ENCODE data around the gene WNT9A. TPM values are rescaled to one million over a fixed set of nuclear protein-coding genes. Genes with fewer than 3 reads are reported as not detected.
"Not testable (repeated sequence)": the region's sequence is repeated elsewhere in the genome, so short reads cannot be mapped to it uniquely, and the experiment has no call there.

WNT9A gene
- total RNA-seq, 2 donors from 2014 or later, result 1.4 to 2.0 TPM

- Histone ChIP-seq H3K27ac (no peak overlapping the region), H3K36me3 (no peaks in the 10 kb centered on the region), H3K27me3 (replicated peaks; ENCODE audit: insufficient read depth) (no peaks in the 10 kb centered on the region), H3K9me3 (no peaks in the 10 kb centered on the region), H3K4me1 (replicated peaks) (no peaks in the 10 kb centered on the region), H3K4me3 (no peak overlapping the region)
- DNase-seq (ENCODE audit: low spot score), result no peak
- WGBS, result 75% methylated on average over 17 of the region's 17 CpGs
- TF ChIP-seq POLR2A (IDR thresholded peaks at IDR 0.05) (no peak), POLR2AphosphoS5 (IDR thresholded peaks at IDR 0.05) (no peak), CTCF (IDR thresholded peaks at IDR 0.05) (no peak)
- intact Hi-C loops (cut with DNase I), result no loop called here
These were observed 33.7 kb downstream of the WNT9A start for GRCh38 chr1:227913764-227914721.

- DNase-seq (ENCODE audit: low spot score), result no peak
- H3K27me3 ChIP-seq (replicated peaks; ENCODE audit: insufficient read depth), result no peaks in the 10 kb centered on the region
- H3K4me3 ChIP-seq, result no peak overlapping the region
- intact Hi-C loops (cut with DNase I), result no loop called here
- H3K4me1 ChIP-seq (replicated peaks), result no peaks in the 10 kb centered on the region
- TF ChIP-seq POLR2AphosphoS5 (IDR thresholded peaks at IDR 0.05) (no peak), CTCF (IDR thresholded peaks at IDR 0.05) (no peak), POLR2A (IDR thresholded peaks at IDR 0.05) (no peak)
- H3K27ac ChIP-seq, result no peak overlapping the region
- WGBS, result 52% methylated on average over 5 of the region's 5 CpGs
- no peaks in the 10 kb centered on the region for H3K9me3 ChIP-seq
- no peaks in the 10 kb centered on the region for H3K36me3 ChIP-seq
These were observed 34.4 kb downstream of the WNT9A start for GRCh38 chr1:227913396-227913763.

GRCh38 chr1:227912866-227913265 is 34.9 kb downstream of the WNT9A start:
- 62% methylated on average over 14 of the region's 14 CpGs for WGBS
- no peaks in the 10 kb centered on the region for H3K27me3 ChIP-seq (replicated peaks; ENCODE audit: insufficient read depth)
- no peak overlapping the region for H3K27ac ChIP-seq
- no peak for DNase-seq (ENCODE audit: low spot score)
- no peak overlapping the region for H3K4me3 ChIP-seq
- H3K4me1 ChIP-seq (replicated peaks), result no peaks in the 10 kb centered on the region
- H3K36me3 ChIP-seq, result no peaks in the 10 kb centered on the region
- H3K9me3 ChIP-seq, result no peaks in the 10 kb centered on the region
- TF ChIP-seq POLR2AphosphoS5 (IDR thresholded peaks at IDR 0.05), result no peak
- intact Hi-C loops (cut with DNase I), result no loop called here

- no peak for DNase-seq (ENCODE audit: low spot score)
- intact Hi-C loops (cut with DNase I), result no loop called here
- no peaks in the 10 kb centered on the region for H3K9me3 ChIP-seq
- 89% methylated on average over 8 of the region's 8 CpGs for WGBS
- H3K36me3 ChIP-seq, result no peaks in the 10 kb centered on the region
- TF ChIP-seq POLR2A (IDR thresholded peaks at IDR 0.05), result no peak
- TF ChIP-seq CTCF (IDR thresholded peaks at IDR 0.05), result no peak
- TF ChIP-seq POLR2AphosphoS5 (IDR thresholded peaks at IDR 0.05), result no peak
- no peak overlapping the region for H3K27ac ChIP-seq
- H3K4me1 ChIP-seq (replicated peaks), result no peaks in the 10 kb centered on the region
- no peaks in the 10 kb centered on the region for H3K27me3 ChIP-seq (replicated peaks; ENCODE audit: insufficient read depth)
- no peak overlapping the region for H3K4me3 ChIP-seq
These were observed 36.4 kb downstream of the WNT9A start for GRCh38 chr1:227911376-227911775.

GRCh38 chr1:227910511-227911153 is 37.1 kb downstream of the WNT9A start:
- Histone ChIP-seq H3K4me3 (no peak overlapping the region), H3K4me1 (replicated peaks) (no peaks in the 10 kb centered on the region), H3K36me3 (no peaks in the 10 kb centered on the region), H3K9me3 (no peaks in the 10 kb centered on the region), H3K27me3 (replicated peaks; ENCODE audit: insufficient read depth) (no peaks in the 10 kb centered on the region), H3K27ac (no peak overlapping the region)
- intact Hi-C loops (cut with DNase I), result no loop called here
- WGBS, result 76% methylated on average over 10 of the region's 10 CpGs
- TF ChIP-seq CTCF (IDR thresholded peaks at IDR 0.05) (no peak), POLR2A (IDR thresholded peaks at IDR 0.05) (no peak), POLR2AphosphoS5 (IDR thresholded peaks at IDR 0.05) (no peak)
- no peak for DNase-seq (ENCODE audit: low spot score)

GRCh38 chr1:227909923-227910328 is 37.8 kb downstream of the WNT9A start:
- H3K27me3 ChIP-seq (replicated peaks; ENCODE audit: insufficient read depth); H3K4me3 ChIP-seq; H3K9me3 ChIP-seq; H3K36me3 ChIP-seq; H3K4me1 ChIP-seq (replicated peaks); intact Hi-C loops (cut with DNase I); H3K27ac ChIP-seq; DNase-seq (ENCODE audit: low spot score): not testable (repeated sequence)
- 46% methylated on average over 8 of the region's 8 CpGs for WGBS
